ENCODE data around the gene LPXN. TPM values are rescaled to one million over a fixed set of nuclear protein-coding genes. Genes with fewer than 3 reads are reported as not detected.

The LPXN gene
- total and polyA plus RNA-seq, 7 donors, result 0.73 to 4.7 (median 2.8) TPM

DNA sequence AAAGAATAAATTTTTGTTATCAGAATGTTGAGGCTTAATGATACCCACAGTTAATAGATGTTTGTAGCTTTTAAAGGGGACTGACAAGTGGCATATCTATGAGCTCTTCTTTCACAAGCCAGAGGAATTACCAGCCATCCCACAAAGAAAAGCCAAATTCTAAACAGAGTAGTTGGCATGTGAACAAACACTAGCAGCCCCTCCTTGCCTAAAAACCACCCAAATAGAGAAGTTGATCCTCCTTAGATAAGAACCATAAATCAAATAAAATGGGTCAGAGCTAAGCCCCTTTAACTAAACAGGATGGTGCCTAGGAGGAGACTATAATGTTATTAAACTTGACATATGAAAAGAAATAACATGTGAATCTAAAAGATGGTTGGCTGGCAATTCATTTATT, 11.4 kb downstream of the LPXN start:
- H3K36me3 ChIP-seq (ENCODE audit: insufficient read depth in 1 of 2, low read depth in 1 of 2), result peaks cover 0 to 68% of the 10 kb centered on the region in 2 donors
- ATAC-seq (no peak), DNase-seq (no peak)
- intact Hi-C loops (cut with DNase I), result no loop called here
- no peaks in the 10 kb centered on the region for H3K4me1 ChIP-seq
- H3K27ac ChIP-seq, result no peak overlapping the region
- no peaks in the 10 kb centered on the region for H3K9me3 ChIP-seq
- no peak overlapping the region for H3K4me3 ChIP-seq
- H3K27me3 ChIP-seq (ENCODE audit: insufficient read depth in 3 of 3, low read length in 2 of 3), result no peaks in the 10 kb centered on the region
- no peak for TF ChIP-seq CTCF (IDR thresholded peaks at IDR 0.05)

DNA sequence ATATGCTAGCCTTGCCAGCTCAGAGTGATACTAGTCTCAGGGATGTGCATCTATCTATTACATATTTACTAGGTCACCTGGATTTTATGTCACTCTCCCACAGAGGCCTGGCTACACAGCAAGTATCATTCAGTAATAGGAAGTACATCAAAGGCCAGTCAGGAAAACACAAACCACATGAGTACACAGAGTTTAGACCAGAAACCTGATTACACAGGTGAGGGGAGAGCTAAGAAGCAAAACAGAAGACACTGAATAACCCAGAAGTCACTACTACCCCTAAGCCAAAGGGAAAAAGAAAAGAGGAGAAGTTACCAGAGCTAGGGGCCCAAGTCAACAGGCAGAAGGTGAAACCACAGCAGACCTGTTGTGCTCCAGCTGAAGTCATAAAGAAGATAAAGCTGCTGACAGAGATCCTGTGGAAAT, 13.3 kb downstream of the LPXN start:
- peak in 2 of 4 donors; percentile 33 to 59 for ATAC-seq
- no peaks in the 10 kb centered on the region for H3K4me1 ChIP-seq
- peaks cover 0 to 52% of the 10 kb centered on the region in 2 donors for H3K36me3 ChIP-seq (ENCODE audit: insufficient read depth in 1 of 2, low read depth in 1 of 2)
- no peak for TF ChIP-seq CTCF (IDR thresholded peaks at IDR 0.05)
- DNase-seq, result no peak
- no peaks in the 10 kb centered on the region for H3K27me3 ChIP-seq (ENCODE audit: insufficient read depth in 3 of 3, low read length in 2 of 3)
- H3K9me3 ChIP-seq, result no peaks in the 10 kb centered on the region
- intact Hi-C loops (cut with DNase I), result no loop called here
- H3K27ac ChIP-seq, result no peak overlapping the region
- H3K4me3 ChIP-seq, result no peak overlapping the region

DNA sequence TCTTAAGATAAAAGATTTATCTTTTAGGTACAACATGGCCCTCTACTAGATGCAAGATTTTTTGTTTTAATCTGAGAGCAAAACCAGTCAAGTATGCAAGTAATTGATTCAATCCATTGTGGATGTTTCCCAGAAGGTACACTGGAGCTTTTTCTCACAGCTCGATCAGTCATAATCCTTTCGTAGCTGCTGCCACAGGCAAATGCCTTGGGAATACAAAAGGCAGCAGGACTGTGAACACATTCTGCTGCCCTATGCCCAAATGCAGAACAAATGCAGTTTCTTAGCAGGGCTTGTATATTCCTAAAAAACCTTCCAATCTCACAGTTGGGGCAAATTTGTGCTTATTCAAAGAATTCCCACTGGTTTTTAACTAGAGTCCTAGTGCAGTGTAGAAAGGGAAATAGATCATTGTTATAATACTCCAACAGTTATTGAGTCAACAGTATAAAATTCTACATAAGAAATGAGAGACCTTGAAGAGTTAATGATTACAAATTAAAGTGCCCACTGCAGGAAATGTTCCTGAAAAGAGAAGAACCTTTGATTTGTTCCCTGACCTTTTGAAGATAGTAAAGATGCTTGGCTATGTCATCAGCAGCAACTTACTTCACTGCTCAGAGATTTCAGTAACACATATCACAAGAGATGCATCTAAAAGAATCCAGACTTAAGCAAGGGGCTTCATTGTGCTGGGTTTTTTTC, 14.1 kb downstream of the LPXN start:
- ATAC-seq, result no peak
- no peak for TF ChIP-seq CTCF (IDR thresholded peaks at IDR 0.05)
- H3K4me1 ChIP-seq, result no peaks in the 10 kb centered on the region
- no peaks in the 10 kb centered on the region for H3K9me3 ChIP-seq
- intact Hi-C loops (cut with DNase I), result no loop called here
- WGBS, 3 donors, result 32 to 46% (median 34%) methylated on average over 2 of the region's 2 CpGs
- no peak overlapping the region for H3K4me3 ChIP-seq
- H3K27me3 ChIP-seq (ENCODE audit: insufficient read depth in 3 of 3, low read length in 2 of 3), result no peaks in the 10 kb centered on the region
- H3K36me3 ChIP-seq (ENCODE audit: insufficient read depth in 1 of 2, low read depth in 1 of 2), result peaks cover 0 to 50% of the 10 kb centered on the region in 2 donors
- no peak overlapping the region for H3K27ac ChIP-seq
- DNase-seq, result no peak

- Histone ChIP-seq H3K27ac (no peak overlapping the region), H3K27me3 (ENCODE audit: insufficient read depth in 3 of 3, low read length in 2 of 3) (no peaks in the 10 kb centered on the region), H3K4me1 (no peaks in the 10 kb centered on the region), H3K36me3 (ENCODE audit: insufficient read depth in 1 of 2, low read depth in 1 of 2) (peaks cover 0 to 45% of the 10 kb centered on the region in 2 donors), H3K4me3 (no peak overlapping the region), H3K9me3 (no peaks in the 10 kb centered on the region)
- ATAC-seq, result no peak
- intact Hi-C loops (cut with DNase I), result no loop called here
- TF ChIP-seq CTCF (IDR thresholded peaks at IDR 0.05), result no peak
- no peak for DNase-seq
- WGBS, 3 donors, result 42 to 87% (median 55%) methylated on average over 2 of the region's 2 CpGs
Observed at GRCh38 chr11:58560842-58561241, 14.8 kb downstream of the LPXN start.

GRCh38 chr11:58549644-58550043, 26.0 kb downstream of the LPXN start:
- H3K27ac ChIP-seq, result no peak overlapping the region
- no peaks in the 10 kb centered on the region for H3K27me3 ChIP-seq (ENCODE audit: insufficient read depth in 3 of 3, low read length in 2 of 3)
- no peak for DNase-seq
- no peaks in the 10 kb centered on the region for H3K9me3 ChIP-seq
- no peak for ATAC-seq
- no peak for TF ChIP-seq CTCF (IDR thresholded peaks at IDR 0.05)
- H3K4me3 ChIP-seq, result no peak overlapping the region
- intact Hi-C loops (cut with DNase I), result no loop called here
- H3K36me3 ChIP-seq (ENCODE audit: insufficient read depth in 1 of 2, low read depth in 1 of 2), result peaks cover 11 to 99% of the 10 kb centered on the region in 2 donors
- H3K4me1 ChIP-seq, result no peaks in the 10 kb centered on the region
- 93 to 97% (median 94%) methylated on average over 7 of the region's 7 CpGs for WGBS, 3 donors

Data from psoas muscle (tissue), 8 donors.